Calu3 (cell line): Measurements from ENCODE around the gene UGGT1. TPM values are rescaled to one million over a fixed set of nuclear protein-coding genes. Genes with fewer than 3 reads are reported as not detected.

Source experiments
- BruUV-seq: library from RNA; stranded (reverse); fragments of 400-500 nt; replicated peaks from 2 replicates; lab custom pipeline; 2021; lab: Mats Ljungman, UMichigan
- CTCF ChIA-PET: fragments of 300-600 bp; sonication (Branson Sonifier 250); formaldehyde crosslinking; loops from one replicate; lab custom pipeline; 2022; ENCODE audit warnings: antibody characterized with exemption; lab: Charles Lee
- DNase-seq: peaks from one replicate; pipeline ENCODE4 v3.0.0; 2022
- H3K27ac Mint-ChIP-seq: one replicate; pipeline ENCODE4 v1.8.0; 2022; ENCODE audit warnings: mixed read lengths; ENCODE audit not compliant: unreplicated experiment
- H3K27me3 Mint-ChIP-seq: one replicate; pipeline ENCODE4 v1.8.0; 2022; ENCODE audit warnings: mixed read lengths; ENCODE audit not compliant: unreplicated experiment
- H3K36me3 Mint-ChIP-seq: one replicate; pipeline ENCODE4 v1.8.0; 2022; ENCODE audit warnings: mild to moderate bottlenecking, moderate library complexity, mixed read lengths; ENCODE audit not compliant: insufficient read depth, unreplicated experiment
- H3K4me1 Mint-ChIP-seq: one replicate; pipeline ENCODE4 v1.8.0; 2022; ENCODE audit warnings: mild to moderate bottlenecking, low read depth, mixed read lengths; ENCODE audit not compliant: unreplicated experiment
- H3K4me3 Mint-ChIP-seq: one replicate; pipeline ENCODE4 v1.8.0; 2022; ENCODE audit warnings: mild to moderate bottlenecking, low read depth, moderate library complexity, mixed read lengths; ENCODE audit not compliant: unreplicated experiment
- H3K9me3 Mint-ChIP-seq: one replicate; pipeline ENCODE4 v1.8.0; 2022; ENCODE audit warnings: low read depth, mixed read lengths; ENCODE audit not compliant: unreplicated experiment
- CTCF ChIP-seq: fragments of 200-600 bp; IDR thresholded peaks from one replicate; pipeline ENCODE4 v1.8.0; 2022; ENCODE audit warnings: antibody characterized with exemption; ENCODE audit not compliant: unreplicated experiment
- intact Hi-C: fragments of 100-400 bp; cut with micrococcal nuclease; formaldehyde crosslinking; loops from one replicate; pipeline ENCODE4 v1.10.0; 2022; ENCODE audit not compliant: unreplicated experiment
- total RNA-seq: library from RNA; stranded (reverse); gene quantifications from 2 replicates; pipeline ENCODE4 v1.2.3, GENCODE V29; 2022

UGGT1 gene
- total RNA-seq, 1 experiment from 2014 or later: 71.3 TPM

GRCh38 chr2:128156812-128157211, 65.8 kb downstream of the UGGT1 start:
- CTCF ChIA-PET: no interaction called here
- H3K4me3 Mint-ChIP-seq: no peak overlapping the region
- no peak for DNase-seq
- H3K36me3 Mint-ChIP-seq: peaks cover 17% of the 10 kb centered on the region
- BruUV-seq: no TSS peak
- no peak overlapping the region for H3K27ac Mint-ChIP-seq
- TF ChIP-seq CTCF: no peak
- intact Hi-C loops: no loop called here
- no peaks in the 10 kb centered on the region for H3K9me3 Mint-ChIP-seq
- H3K4me1 Mint-ChIP-seq: no peaks in the 10 kb centered on the region
- H3K27me3 Mint-ChIP-seq: no peaks in the 10 kb centered on the region

- Mint-ChIP-seq H3K9me3 (no peaks in the 10 kb centered on the region), H3K36me3 (peaks cover 25% of the 10 kb centered on the region), H3K4me3 (no peak overlapping the region), H3K27me3 (no peaks in the 10 kb centered on the region), H3K4me1 (no peaks in the 10 kb centered on the region), H3K27ac (no peak overlapping the region)
- CTCF ChIA-PET: no interaction called here
- no TSS peak for BruUV-seq
- DNase-seq: no peak
- intact Hi-C loops: no loop called here
- TF ChIP-seq CTCF: no peak
Observed at GRCh38 chr2:128157644-128158043, 66.6 kb downstream of the UGGT1 start.

- CTCF ChIA-PET: no interaction called here
- no peaks in the 10 kb centered on the region for H3K4me1 Mint-ChIP-seq
- no peak overlapping the region for H3K4me3 Mint-ChIP-seq
- no peak for DNase-seq
- H3K9me3 Mint-ChIP-seq: no peaks in the 10 kb centered on the region
- intact Hi-C loops: no loop called here
- TF ChIP-seq CTCF: no peak
- no peak overlapping the region for H3K27ac Mint-ChIP-seq
- peaks cover 31% of the 10 kb centered on the region for H3K36me3 Mint-ChIP-seq
- no TSS peak for BruUV-seq
- no peaks in the 10 kb centered on the region for H3K27me3 Mint-ChIP-seq
Observed at GRCh38 chr2:128158176-128158575, 67.2 kb downstream of the UGGT1 start.

GRCh38 chr2:128159437-128159836, 68.4 kb downstream of the UGGT1 start:
- H3K27ac Mint-ChIP-seq: no peak overlapping the region
- H3K36me3 Mint-ChIP-seq: peaks cover 33% of the 10 kb centered on the region
- no peak for TF ChIP-seq CTCF
- H3K4me1 Mint-ChIP-seq: no peaks in the 10 kb centered on the region
- DNase-seq: no peak
- BruUV-seq: no TSS peak
- H3K27me3 Mint-ChIP-seq: no peaks in the 10 kb centered on the region
- intact Hi-C loops: no loop called here
- no peak overlapping the region for H3K4me3 Mint-ChIP-seq
- CTCF ChIA-PET: interaction anchor here (0.7 kb wide), 1 partner anchor 12 kb away, joined by 4 read pairs; no protein-coding TSS in a partner anchor
- H3K9me3 Mint-ChIP-seq: no peaks in the 10 kb centered on the region
